HG03066 (cell line): ENCODE data around the gene SLC15A4.

ENCODE experiments used
- ATAC-seq: cut with Tn5 transposase; IDR thresholded peaks from one replicate; pipeline ENCODE4 v1.9.1; 2021; ENCODE audit warnings: low read depth; ENCODE audit not compliant: unreplicated experiment

Gene SLC15A4

DNA sequence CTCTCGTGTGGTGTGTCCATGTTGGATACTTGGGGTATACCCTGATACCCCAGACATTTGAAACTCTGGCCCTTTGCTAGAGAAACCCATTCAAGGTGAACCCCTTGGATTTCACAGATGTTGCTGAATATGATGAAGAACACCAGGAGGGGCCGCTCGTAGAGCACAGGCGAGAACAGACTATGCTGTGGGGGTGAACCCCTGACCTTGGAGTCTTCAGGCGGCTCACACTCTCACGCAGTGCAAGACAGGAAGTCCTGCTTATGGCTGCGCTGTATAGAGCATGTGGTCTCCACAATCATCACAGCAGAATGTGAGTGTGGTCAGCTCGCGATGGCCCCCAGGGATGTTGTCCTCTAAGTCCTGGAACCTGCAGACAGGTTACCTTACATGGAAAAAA is 60.4 kb downstream of the SLC15A4 start:
- ATAC-seq, result no peak

DNA sequence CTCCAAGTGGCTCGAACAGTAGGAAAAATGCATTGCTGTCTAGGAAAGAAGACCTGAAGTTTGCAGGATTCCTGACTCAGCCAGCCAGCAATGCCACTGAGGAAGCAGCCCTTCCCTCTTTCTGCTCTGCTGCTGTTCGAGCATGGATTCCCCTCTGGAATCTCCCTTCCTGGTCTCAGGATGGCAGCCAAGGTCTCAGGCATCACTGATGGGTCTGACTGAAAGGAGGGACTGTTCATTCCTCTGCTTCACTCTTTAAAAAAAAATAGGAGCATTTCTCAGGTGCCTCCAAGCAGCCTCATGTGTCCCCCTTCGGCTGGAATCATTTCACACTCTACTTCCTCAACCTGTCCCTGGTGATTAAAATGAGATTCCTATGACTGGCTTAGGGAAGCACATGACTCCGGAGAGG is 62.4 kb downstream of the SLC15A4 start:
- no peak for ATAC-seq

DNA sequence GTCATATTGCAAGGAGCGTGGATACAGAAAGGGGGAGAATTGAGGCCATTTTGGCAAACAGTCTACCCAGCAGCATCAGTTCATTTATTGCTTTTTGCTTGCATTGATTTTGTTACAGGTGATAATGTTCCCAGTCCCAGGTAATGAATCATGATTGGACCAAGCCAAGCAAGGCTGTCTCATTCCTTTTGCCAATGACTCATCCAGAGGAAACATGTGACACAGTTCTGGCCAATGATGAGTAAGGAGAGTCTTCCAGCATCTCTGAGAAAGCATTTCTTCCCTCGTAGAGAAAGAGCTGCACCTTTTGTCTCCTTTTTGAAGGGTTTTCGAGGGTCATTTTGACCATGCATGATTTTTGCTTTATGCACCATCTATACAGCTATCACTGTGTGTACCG is 68.2 kb downstream of the SLC15A4 start:
- no peak for ATAC-seq

DNA sequence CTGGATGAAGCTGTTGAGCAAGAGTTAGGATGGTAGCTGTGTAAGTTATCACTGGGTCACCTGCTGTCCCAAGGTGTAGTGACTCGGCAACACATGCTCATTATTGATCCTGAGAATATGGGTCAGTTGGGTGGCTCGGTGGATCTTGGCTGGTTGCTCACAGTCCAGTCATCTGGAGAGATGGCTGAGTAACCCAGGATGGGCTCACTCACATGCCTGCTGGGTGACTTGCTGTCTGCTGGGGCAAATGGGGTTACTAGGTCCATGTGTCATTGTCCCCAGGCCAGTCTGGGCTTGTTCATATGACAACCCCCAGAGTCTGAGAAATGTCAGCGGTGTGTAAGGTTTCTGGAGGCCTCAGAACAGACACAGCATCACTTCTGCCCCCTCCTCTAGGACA is 69.5 kb downstream of the SLC15A4 start:
- no peak for ATAC-seq

DNA sequence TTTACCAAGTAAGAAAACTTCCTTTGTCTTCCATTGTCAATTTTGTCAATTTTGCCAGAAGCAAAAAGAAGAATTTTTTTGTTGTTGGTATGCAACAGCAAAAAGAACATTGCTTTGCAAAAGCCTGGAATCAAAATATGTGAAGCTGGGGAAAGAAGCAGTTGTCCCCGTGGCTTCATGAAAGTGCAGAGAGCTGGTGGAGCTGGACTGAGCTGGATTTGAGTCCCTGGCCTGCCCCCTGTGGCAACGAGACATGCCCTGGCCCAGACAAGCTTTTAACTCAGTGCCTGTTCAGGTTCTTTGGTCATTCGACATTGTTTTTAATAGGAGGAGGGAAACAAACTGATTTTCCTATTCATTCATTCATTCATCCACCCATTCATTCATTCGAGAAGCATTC is 70.3 kb downstream of the SLC15A4 start:
- no peak for ATAC-seq

DNA sequence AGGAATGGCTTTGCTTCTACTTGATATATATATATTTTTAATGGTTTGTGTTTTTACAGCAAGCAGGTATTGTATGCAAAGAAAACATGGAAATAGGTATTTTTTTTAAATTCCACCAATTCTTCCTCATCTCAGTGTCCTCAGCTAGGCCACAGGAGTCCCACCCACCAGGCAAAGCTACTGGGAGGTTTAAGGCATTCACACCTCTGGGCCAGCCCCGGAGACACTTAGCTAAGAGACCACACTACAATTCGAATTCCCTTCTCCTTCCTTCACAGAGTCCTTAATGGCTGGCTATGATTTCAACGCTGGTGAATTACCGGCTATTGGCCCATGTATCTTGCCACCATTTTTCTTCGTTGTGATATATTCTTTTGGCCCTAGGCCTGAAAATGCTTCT is 71.4 kb downstream of the SLC15A4 start:
- ATAC-seq, result no peak

DNA sequence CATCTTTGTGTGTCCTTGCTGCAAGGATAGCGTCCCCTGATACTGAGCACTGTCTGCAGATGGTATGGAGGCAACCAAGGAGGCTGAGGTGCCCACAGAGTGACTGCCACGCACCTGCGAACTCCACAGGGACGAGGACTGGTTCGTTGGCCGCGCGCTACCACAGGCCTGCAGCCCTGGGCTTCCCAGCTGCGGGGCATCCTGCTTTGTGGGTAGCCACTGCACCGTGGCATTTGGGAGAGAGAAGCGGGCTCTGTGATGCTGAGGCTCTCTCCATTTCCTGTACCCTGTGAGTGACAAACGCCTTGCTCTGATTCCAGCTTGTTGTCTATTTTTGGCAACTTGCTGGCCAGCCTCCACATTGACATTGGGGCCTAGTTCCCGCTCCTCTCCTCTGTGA is 76.3 kb downstream of the SLC15A4 start:
- ATAC-seq, result no peak

DNA sequence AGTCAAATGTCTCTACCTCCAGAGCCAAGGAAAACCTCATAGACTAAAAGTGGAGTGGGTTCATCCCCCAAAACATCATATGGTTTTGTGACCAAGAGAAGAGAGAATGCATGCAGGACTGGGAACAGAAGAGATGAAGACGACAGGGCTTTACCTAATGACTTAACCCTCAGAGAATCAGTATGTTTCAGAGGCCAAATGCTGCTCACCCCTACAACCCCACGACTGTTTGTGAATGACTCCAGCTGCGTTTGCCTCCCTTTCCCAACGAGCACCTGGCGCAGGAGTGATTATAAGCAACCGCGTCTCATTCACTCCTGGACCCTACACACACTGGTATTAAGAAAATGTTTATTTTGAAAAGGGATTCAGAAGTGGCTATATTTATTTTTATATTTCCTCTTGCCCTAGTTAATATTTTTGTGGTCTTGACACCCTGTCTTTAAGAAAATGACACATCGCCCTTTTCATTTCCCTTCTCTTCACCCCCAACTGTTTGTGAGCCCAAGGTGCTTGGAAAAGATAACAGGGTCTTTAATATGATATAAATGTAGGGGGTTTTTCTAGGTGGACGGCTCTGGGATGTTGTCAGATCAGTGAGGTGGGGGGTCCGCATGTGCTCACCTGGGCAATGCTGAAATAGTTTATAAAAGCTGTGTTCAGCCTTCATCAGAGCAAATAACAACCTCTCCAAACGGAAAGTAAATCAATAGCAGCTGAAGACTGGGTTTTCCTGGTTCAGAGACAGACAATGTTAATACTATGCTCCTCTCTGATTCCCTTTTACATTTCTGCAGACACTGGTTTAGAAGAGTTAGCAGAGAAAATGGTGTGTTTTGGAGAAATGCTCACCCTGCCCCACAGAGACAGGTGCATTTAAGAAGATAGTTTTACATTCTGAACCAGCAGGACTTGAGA is 77.7 kb downstream of the SLC15A4 start:
- ATAC-seq, result no peak

DNA sequence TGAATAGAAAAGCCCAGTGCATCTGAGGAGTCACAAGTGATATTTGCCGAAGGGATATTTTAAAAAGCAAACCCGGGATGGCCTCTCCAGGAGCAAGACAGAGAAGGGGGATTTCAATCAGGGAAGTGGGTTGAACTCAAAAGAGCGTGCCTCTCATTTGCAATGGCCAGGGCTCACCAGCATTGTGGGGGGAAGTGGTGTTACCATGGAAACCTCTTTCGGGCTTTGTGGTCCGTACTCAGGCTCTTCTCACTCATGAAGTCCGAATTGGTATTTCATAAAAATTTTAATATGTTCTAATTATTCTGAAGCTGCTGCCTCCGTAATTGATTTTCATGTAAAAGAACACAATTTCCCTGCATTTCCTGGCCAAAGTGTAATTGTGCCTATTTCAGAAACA is 79.8 kb downstream of the SLC15A4 start:
- no peak for ATAC-seq
